ENCODE data around the gene RB1. TPM values are rescaled to one million over a fixed set of nuclear protein-coding genes. Genes with fewer than 3 reads are reported as not detected.

RB1 gene
- polyA plus RNA-seq, 2 of the 4 experiments (the other 2 are of a cell fraction), result 17.7 to 22.2 TPM

DNA sequence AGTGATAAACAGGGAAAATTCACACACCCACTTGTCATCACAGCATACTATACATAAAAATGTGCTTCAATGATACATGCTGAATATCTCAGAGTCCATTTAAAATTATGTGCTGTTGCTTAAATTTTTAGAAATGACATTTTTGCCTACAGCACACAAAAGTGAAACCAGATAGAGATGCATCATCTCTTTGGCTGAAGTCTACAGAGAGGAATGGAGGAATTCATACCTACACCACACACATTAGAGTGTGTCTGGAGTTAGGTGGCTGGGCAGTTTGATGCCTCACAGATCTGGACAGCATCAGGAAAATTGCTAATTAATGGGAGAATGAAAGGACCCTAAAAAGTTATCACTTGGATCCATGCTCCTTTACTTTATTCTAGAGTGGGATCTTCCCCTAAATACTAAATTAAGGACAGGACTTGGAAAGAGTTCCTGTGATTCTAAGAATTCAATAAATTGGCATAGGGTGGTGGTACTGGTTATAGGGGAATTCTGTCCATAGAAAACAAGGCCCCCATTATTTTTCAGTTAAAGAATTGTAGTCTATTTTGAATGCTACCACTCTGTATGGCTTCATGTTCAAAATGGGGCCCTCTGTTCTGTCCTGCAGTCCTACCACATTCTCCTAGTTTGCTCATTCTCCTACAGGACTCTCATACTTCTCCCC is 188.0 kb downstream of the RB1 start:
- Histone ChIP-seq H3K27ac (no peak overlapping the region), H3K9me3 (no peaks in the 10 kb centered on the region), H3K4me2 (no peak overlapping the region), H3K4me1 (no peaks in the 10 kb centered on the region), H3K4me3 (no peak overlapping the region)
- ChIA-PET POLR2A (no interaction called here), CTCF (interaction anchor here (0.5 kb wide), 1 partner anchor 685 kb away, joined by 3 read pairs; no protein-coding TSS in a partner anchor)
- DNase-seq (ENCODE audit: low read depth in 1 of 2, low spot score in 1 of 2) (no peak), ATAC-seq (no peak), FAIRE-seq (no peak)
- no peak for TF ChIP-seq HDAC2 (IDR thresholded peaks at IDR 0.05)
- no peak for TF ChIP-seq POLR2A (IDR thresholded peaks at IDR 0.05; ENCODE audit: low read length)
- TF ChIP-seq, protein P1, sequence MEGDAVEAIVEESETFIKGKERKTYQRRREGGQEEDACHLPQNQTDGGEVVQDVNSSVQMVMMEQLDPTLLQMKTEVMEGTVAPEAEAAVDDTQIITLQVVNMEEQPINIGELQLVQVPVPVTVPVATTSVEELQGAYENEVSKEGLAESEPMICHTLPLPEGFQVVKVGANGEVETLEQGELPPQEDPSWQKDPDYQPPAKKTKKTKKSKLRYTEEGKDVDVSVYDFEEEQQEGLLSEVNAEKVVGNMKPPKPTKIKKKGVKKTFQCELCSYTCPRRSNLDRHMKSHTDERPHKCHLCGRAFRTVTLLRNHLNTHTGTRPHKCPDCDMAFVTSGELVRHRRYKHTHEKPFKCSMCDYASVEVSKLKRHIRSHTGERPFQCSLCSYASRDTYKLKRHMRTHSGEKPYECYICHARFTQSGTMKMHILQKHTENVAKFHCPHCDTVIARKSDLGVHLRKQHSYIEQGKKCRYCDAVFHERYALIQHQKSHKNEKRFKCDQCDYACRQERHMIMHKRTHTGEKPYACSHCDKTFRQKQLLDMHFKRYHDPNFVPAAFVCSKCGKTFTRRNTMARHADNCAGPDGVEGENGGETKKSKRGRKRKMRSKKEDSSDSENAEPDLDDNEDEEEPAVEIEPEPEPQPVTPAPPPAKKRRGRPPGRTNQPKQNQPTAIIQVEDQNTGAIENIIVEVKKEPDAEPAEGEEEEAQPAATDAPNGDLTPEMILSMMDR (IDR thresholded peaks at IDR 0.05), result no peak
- no peak for TF ChIP-seq HEYL (CRISPR knock-in tag; IDR thresholded peaks at IDR 0.05)
- no peak for TF ChIP-seq CHD2 (IDR thresholded peaks at IDR 0.05; ENCODE audit: low read length, partially characterized antibody)
- TF ChIP-seq FOXS1 (CRISPR knock-in tag; IDR thresholded peaks at IDR 0.05), result no peak
- TF ChIP-seq RAD21 (conservative IDR thresholded peaks at IDR 0.05 in 1 of 2, IDR thresholded peaks at IDR 0.05 in 1 of 2), result no peak
- no peak for TF ChIP-seq BHLHE40 (IDR thresholded peaks at IDR 0.05; ENCODE audit: low read depth, low read length)
- no peak for TF ChIP-seq NR3C1 (IDR thresholded peaks at IDR 0.05)
- no peak for TF ChIP-seq CEBPB (IDR thresholded peaks at IDR 0.05)

DNA sequence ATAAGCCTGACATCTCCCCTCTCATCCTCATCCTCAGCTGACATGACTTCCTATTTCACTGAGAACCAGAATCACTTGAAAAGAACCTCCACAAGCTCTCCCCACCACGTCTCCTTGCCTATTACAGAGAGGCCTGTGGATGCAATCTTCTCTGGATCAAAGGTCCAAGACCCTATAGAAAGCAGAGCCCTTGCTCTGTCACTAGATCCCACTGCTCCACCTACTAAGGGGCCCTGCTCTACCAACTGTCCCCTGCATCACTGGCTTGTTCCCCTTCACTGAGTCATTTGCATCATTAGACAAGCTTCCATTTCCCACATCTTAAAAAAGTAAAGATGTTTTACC is 188.5 kb downstream of the RB1 start:
- 38% methylated on average over 1 of the region's 1 CpG for WGBS (ENCODE audit: missing lambda C conversion rate)

DNA sequence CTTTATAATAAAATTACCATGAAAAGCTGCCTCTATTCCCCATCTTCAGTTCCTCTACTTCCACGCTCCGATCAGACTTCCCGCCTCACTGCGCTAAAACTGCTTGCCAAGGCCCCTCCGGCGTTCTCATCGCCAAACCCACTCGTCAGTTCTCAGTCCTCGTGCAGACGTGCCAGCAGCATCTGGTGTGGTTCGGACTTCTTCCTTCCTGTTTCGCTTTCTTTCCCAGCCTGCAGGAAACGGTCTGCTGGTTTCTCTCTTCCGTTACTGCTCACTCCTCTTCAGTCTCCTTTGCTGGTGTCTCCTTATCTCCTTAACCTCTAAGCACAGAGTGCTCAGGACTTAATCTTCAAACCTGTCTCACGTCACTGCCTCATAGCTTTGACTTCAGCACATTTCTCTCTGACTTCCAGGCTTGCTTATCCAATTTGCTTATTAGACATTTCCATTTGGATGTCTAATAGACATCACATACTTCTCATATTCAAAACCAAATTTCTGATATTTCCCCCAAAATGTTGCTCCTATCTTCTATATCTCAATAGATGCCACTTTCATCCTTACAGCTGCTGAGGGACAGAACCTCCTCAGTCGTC is 189.0 kb downstream of the RB1 start:
- H3K4me1 ChIP-seq, result no peaks in the 10 kb centered on the region
- H3K4me3 ChIP-seq, result no peak overlapping the region
- FAIRE-seq, result no peak
- no peak overlapping the region for H3K4me2 ChIP-seq
- H3K27ac ChIP-seq, result no peak overlapping the region
- TF ChIP-seq NR3C1 (IDR thresholded peaks at IDR 0.05) (no peak), HOXB5 (CRISPR knock-in tag; IDR thresholded peaks at IDR 0.05) (no peak), FOSB (CRISPR knock-in tag; IDR thresholded peaks at IDR 0.05) (no peak), FOSL2 (IDR thresholded peaks at IDR 0.05) (no peak), FOSL2 (CRISPR knock-in tag; IDR thresholded peaks at IDR 0.05) (no peak), HEYL (CRISPR knock-in tag; IDR thresholded peaks at IDR 0.05) (no peak)
- TF ChIP-seq, protein P2, sequence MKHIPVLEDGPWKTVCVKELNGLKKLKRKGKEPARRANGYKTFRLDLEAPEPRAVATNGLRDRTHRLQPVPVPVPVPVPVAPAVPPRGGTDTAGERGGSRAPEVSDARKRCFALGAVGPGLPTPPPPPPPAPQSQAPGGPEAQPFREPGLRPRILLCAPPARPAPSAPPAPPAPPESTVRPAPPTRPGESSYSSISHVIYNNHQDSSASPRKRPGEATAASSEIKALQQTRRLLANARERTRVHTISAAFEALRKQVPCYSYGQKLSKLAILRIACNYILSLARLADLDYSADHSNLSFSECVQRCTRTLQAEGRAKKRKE (CRISPR knock-in tag; IDR thresholded peaks at IDR 0.05; ENCODE audit: low read depth), result no peak
- 88% methylated on average over 16 of the region's 16 CpGs for WGBS (ENCODE audit: missing lambda C conversion rate)
- ChIA-PET POLR2A (no interaction called here), CTCF (no interaction called here)
- no peaks in the 10 kb centered on the region for H3K9me3 ChIP-seq
- DNase-seq (ENCODE audit: low read depth in 1 of 2, low spot score in 1 of 2), result no peak
- ATAC-seq, result no peak

More for the DNA sequence above, 188.5 kb downstream of the RB1 start:
- Histone ChIP-seq H3K27ac (no peak overlapping the region), H3K4me1 (no peaks in the 10 kb centered on the region), H3K4me3 (no peak overlapping the region), H3K9me3 (no peaks in the 10 kb centered on the region), H3K4me2 (no peak overlapping the region)
- TF ChIP-seq HOXA7 (CRISPR knock-in tag; IDR thresholded peaks at IDR 0.05) (no peak), ZNF302 (CRISPR knock-in tag; IDR thresholded peaks at IDR 0.05) (no peak), NPAS2 (CRISPR knock-in tag; IDR thresholded peaks at IDR 0.05; ENCODE audit: borderline replicate concordance) (no peak), CBX8 (IDR thresholded peaks at IDR 0.05) (no peak)
- TF ChIP-seq, protein P1 (IDR thresholded peaks at IDR 0.05), result no peak
- CTCF ChIA-PET, result interaction anchor here (0.5 kb wide), 1 partner anchor 686 kb away, joined by 3 read pairs; no protein-coding TSS in a partner anchor
- no peak for FAIRE-seq
- no peak for DNase-seq (ENCODE audit: low read depth in 1 of 2, low spot score in 1 of 2)
- no peak for ATAC-seq
- POLR2A ChIA-PET, result no interaction called here

Measured in A549 (cell line).